HFFc6 (cell line): ENCODE measurements around the gene KLHL21. TPM values are rescaled to one million over a fixed set of nuclear protein-coding genes. Genes with fewer than 3 reads are reported as not detected.

Source experiments
- DNase-seq: peaks from one replicate; pipeline ENCODE4 v3.0.0-alpha.2; 2018
- H3K27ac Mint-ChIP-seq: 2 replicates; pipeline ENCODE4 v1.8.0; 2020; ENCODE audit warnings: mild to moderate bottlenecking, mixed read lengths
- H3K27me3 Mint-ChIP-seq: 2 replicates; pipeline ENCODE4 v1.8.0; 2021; ENCODE audit warnings: mild to moderate bottlenecking, moderate library complexity, mixed read lengths; ENCODE audit not compliant: insufficient read depth
- H3K36me3 Mint-ChIP-seq: 2 replicates; pipeline ENCODE4 v1.8.0; 2021; ENCODE audit warnings: low read depth, mixed read lengths
- H3K4me1 Mint-ChIP-seq: 2 replicates; pipeline ENCODE4 v1.8.0; 2020; ENCODE audit warnings: low read depth, mixed read lengths
- H3K4me3 Mint-ChIP-seq: 2 replicates; pipeline ENCODE4 v1.8.0; 2020; ENCODE audit warnings: mild to moderate bottlenecking, moderate library complexity, mixed read lengths
- H3K9me3 Mint-ChIP-seq: 2 replicates; pipeline ENCODE4 v1.8.0; 2020; ENCODE audit warnings: mild to moderate bottlenecking, mixed read lengths
- CTCF ChIP-seq: fragments of 200-600 bp; sonication (generic); IDR thresholded peaks from 2 replicates; pipeline ENCODE4 v1.5.0; 2021; ENCODE audit warnings: antibody characterized with exemption, mild to moderate bottlenecking
- total RNA-seq, 6 experiments: library from RNA; stranded (reverse); fragmentation: NEBNext Ultra II Directional; extraction: Animal tissue kit (Norgen Biotek cat#: 25700); gene quantifications; 2 replicates in 1 of 6; 3 replicates in 5 of 6; pipeline ENCODE4 v1.2.3, GENCODE V29; 2021

Gene KLHL21
- total RNA-seq, 6 experiments from 2014 or later, result 21.1 to 31.5 (median 22.6) TPM

DNA sequence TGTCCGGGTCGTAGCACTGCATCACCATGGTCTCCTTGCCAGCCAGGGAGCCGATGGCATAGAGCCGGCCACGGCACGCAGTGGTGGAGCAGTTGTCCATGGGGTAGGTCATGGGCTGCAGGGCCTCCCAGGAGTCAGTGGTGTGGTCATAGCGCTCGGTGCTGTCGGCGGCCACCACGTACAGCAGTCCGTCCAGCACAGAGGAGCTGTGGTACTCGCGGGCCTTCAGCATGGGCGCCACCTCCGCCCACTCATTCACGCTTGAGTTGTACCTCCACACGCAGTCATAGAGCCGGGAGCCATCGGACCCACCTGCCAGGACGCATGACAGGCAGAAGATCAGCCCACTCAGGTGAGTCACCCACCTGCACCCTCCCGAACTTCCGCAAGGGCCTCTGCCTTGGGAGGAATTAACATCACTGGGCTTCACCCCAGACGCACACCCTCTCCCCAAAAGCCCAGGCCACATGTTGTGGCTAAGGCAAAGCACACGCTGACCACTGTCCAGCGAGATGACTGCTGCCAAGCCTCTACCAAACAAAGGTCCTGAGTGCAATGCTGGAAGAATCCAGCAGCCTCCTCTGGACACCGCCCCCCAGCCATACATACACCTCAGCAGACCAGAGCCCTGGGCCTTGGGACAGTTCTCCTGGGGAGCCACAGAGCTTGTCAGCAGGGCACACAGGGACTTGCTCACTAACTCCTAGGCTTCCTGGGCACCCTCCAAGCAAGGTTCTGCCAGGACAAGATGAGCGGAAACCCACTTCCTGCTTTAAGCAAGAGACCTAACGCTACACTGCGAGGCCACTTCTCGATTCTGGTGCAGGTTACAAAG is 3.3 kb downstream of the KLHL21 start:
- peaks cover 28% of the 10 kb centered on the region for H3K4me1 Mint-ChIP-seq
- no peaks in the 10 kb centered on the region for H3K9me3 Mint-ChIP-seq
- no peak for TF ChIP-seq CTCF
- H3K36me3 Mint-ChIP-seq, result peaks cover 22% of the 10 kb centered on the region
- H3K27ac Mint-ChIP-seq, result peak overlapping the region; percentile 46; the same call in 1 of the 2 replicates
- peak overlapping the region; percentile 49 for H3K4me3 Mint-ChIP-seq
- H3K27me3 Mint-ChIP-seq, result peaks cover 2% of the 10 kb centered on the region; the same call in 1 of the 2 replicates
- no peak for DNase-seq

DNA sequence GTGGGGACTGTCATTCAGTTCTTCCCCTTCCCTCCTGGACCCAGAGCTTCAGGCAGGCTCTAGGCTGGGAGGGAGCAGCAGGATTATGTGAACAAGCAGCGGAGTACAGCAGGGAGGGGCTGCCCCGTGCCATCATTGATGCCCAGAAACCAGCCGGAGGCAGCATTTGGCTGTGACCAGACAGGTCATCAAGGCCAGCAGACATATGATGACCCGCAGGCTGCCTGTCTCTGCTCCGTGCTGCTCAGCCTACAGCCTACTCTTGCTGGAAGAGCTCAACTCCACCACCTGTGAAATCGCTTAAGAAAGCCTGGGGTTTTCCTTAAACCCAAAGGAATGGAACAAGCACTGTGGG is 4.9 kb downstream of the KLHL21 start:
- no peak for DNase-seq
- Mint-ChIP-seq H3K27me3 (no peaks in the 10 kb centered on the region), H3K27ac (no peak overlapping the region), H3K36me3 (peaks cover 26% of the 10 kb centered on the region), H3K4me1 (peaks cover 16% of the 10 kb centered on the region), H3K9me3 (no peaks in the 10 kb centered on the region), H3K4me3 (no peak overlapping the region)
- no peak for TF ChIP-seq CTCF

DNA sequence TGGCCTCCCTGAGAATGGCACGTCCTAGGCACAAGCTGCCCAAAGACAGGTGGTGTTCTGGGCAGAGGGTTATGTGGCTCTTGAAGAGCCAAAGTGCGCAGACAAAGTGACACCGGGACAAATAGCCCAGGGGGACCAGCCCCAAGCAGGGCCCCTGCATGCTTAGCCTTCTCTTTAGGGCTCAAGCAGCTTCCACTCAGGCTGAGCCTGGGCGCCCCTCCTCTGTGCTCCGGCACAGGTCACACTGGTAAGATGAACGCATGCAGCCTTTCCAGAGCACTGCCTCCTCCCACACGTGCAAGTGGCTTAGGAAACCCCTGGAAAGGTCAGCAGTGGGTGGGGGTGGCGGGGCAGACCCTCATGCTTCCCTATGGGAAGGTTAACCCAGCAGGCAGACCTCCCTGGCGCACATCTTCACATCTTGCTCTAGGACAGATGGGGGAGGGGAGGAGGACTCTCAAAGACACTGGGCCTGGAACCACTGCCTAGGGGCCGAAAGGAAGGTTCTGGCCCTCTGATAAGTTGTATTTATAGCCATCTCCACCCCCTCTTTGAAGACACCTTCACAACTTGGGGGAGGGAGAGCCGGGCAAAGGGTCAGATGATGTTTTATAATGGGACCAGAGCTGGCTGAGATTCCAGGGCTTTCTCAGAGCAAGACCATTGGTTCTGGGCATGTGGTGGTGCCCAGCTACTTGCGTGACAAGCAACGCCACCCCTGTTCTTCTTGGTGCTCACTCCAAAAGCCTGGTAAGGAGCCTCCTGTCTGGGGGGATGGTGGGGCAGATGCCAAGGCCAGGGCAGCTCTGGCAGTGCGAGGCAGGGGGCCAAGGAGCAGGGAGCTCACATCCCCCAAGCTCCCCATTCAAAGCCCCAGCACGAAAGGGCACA is 5.5 kb downstream of the KLHL21 start:
- TF ChIP-seq CTCF, result no peak
- Mint-ChIP-seq H3K27me3 (no peaks in the 10 kb centered on the region), H3K27ac (no peak overlapping the region), H3K4me3 (no peak overlapping the region), H3K9me3 (no peaks in the 10 kb centered on the region), H3K36me3 (peaks cover 26% of the 10 kb centered on the region), H3K4me1 (peaks cover 16% of the 10 kb centered on the region)
- DNase-seq, result no peak

DNA sequence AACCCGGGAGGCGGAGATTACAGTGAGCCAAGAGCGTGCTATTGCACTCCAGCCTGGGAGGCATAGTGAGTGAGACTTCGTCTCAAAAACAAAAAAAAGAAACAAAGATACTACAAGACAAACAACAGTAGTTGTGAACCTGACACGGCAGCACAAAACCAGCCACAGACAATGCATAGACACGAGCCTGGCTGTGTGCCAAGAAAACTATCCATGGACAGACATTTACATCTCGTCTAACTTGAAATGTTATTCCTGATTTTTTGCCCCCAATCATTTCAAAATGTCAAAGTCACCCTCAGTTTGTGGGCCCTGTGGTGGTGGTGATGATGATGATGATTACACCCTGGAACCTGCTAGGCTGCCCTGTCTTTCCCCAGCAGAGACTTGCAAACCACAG is 6.3 kb downstream of the KLHL21 start:
- Mint-ChIP-seq H3K9me3 (no peaks in the 10 kb centered on the region), H3K27me3 (no peaks in the 10 kb centered on the region), H3K4me3 (no peak overlapping the region), H3K27ac (no peak overlapping the region; the same call in 1 of the 2 replicates), H3K36me3 (peaks cover 25% of the 10 kb centered on the region), H3K4me1 (peaks cover 16% of the 10 kb centered on the region)
- no peak for TF ChIP-seq CTCF
- no peak for DNase-seq

GRCh38 chr1:6594977-6595740 is 7.5 kb downstream of the KLHL21 start:
- Mint-ChIP-seq H3K4me1 (peaks cover 12% of the 10 kb centered on the region), H3K36me3 (peaks cover 15% of the 10 kb centered on the region), H3K27ac (no peak overlapping the region), H3K4me3 (no peak overlapping the region), H3K9me3 (no peaks in the 10 kb centered on the region), H3K27me3 (no peaks in the 10 kb centered on the region)
- no peak for DNase-seq
- no peak for TF ChIP-seq CTCF
